Measurements from ENCODE around the gene CRISP1. TPM values are rescaled to one million over a fixed set of nuclear protein-coding genes. Genes with fewer than 3 reads are reported as not detected.

The CRISP1 gene
- polyA plus RNA-seq, 1 donor from 2014 or later = not detected

- no peaks in the 10 kb centered on the region for H3K9me3 ChIP-seq (ENCODE audit: low read length)
- no peaks in the 10 kb centered on the region for H3F3A ChIP-seq (ENCODE audit: insufficient read depth, low read length, poor library complexity, severe bottlenecking)
- no peak overlapping the region for H3K27ac ChIP-seq (ENCODE audit: low read length)
- H3K9me2 ChIP-seq (ENCODE audit: insufficient read depth, low read length) = no peaks in the 10 kb centered on the region
- no peak overlapping the region for H3K4me2 ChIP-seq (ENCODE audit: low read length)
- no peaks in the 10 kb centered on the region for H4K20me1 ChIP-seq (ENCODE audit: insufficient read depth)
- H3K79me2 ChIP-seq (replicated peaks; ENCODE audit: insufficient read depth, low read length) = no peaks in the 10 kb centered on the region
- no peaks in the 10 kb centered on the region for H3K27me3 ChIP-seq (ENCODE audit: insufficient read depth, low read depth, low read length)
- no peak overlapping the region for H3K9ac ChIP-seq (ENCODE audit: low read length)
- H2AFZ ChIP-seq (ENCODE audit: low read depth, low read length) = no peak overlapping the region
- TF ChIP-seq EP300 (conservative IDR thresholded peaks at IDR 0.05; ENCODE audit: poor library complexity, severe bottlenecking) = no peak
- no peak for TF ChIP-seq MXI1 (conservative IDR thresholded peaks at IDR 0.05; ENCODE audit: poor library complexity, severe bottlenecking)
- TF ChIP-seq CTCF (IDR thresholded peaks at IDR 0.05; ENCODE audit: poor library complexity, severe bottlenecking) = no peak
- TF ChIP-seq RAD21 (conservative IDR thresholded peaks at IDR 0.05) = no peak
- no peak for TF ChIP-seq EZH2 (IDR thresholded peaks at IDR 0.05; ENCODE audit: borderline replicate concordance, insufficient read depth, low read length, poor library complexity, severe bottlenecking)
- TF ChIP-seq SMC3 (conservative IDR thresholded peaks at IDR 0.05; ENCODE audit: poor library complexity) = no peak
- TF ChIP-seq POLR2AphosphoS5 (IDR thresholded peaks at IDR 0.05) = no peak
- no peak for TF ChIP-seq TAF1 (IDR thresholded peaks at IDR 0.05; ENCODE audit: low read depth)
- no peak for TF ChIP-seq REST (IDR thresholded peaks at IDR 0.05; ENCODE audit: borderline replicate concordance)
- no peaks in the 10 kb centered on the region for H3K36me3 ChIP-seq (ENCODE audit: insufficient read depth, low read length)
- H3K4me3 ChIP-seq (ENCODE audit: low read length) = no peak overlapping the region
Measured at GRCh38 chr6:49856282-49856681, 10.1 kb downstream of the CRISP1 start.

- Histone ChIP-seq H4K20me1 (ENCODE audit: insufficient read depth) (no peaks in the 10 kb centered on the region), H2AFZ (ENCODE audit: low read depth, low read length) (no peak overlapping the region), H3K9me2 (ENCODE audit: insufficient read depth, low read length) (no peaks in the 10 kb centered on the region), H3K9ac (ENCODE audit: low read length) (no peak overlapping the region), H3F3A (ENCODE audit: insufficient read depth, low read length, poor library complexity, severe bottlenecking) (no peaks in the 10 kb centered on the region), H3K4me3 (ENCODE audit: low read length) (no peak overlapping the region), H3K27me3 (ENCODE audit: insufficient read depth, low read depth, low read length) (no peaks in the 10 kb centered on the region), H3K79me2 (replicated peaks; ENCODE audit: insufficient read depth, low read length) (no peaks in the 10 kb centered on the region), H3K36me3 (ENCODE audit: insufficient read depth, low read length) (no peaks in the 10 kb centered on the region), H3K4me2 (ENCODE audit: low read length) (no peak overlapping the region), H3K27ac (ENCODE audit: low read length) (no peak overlapping the region), H3K9me3 (ENCODE audit: low read length) (no peaks in the 10 kb centered on the region)
- TF ChIP-seq REST (IDR thresholded peaks at IDR 0.05; ENCODE audit: borderline replicate concordance) (no peak), RAD21 (conservative IDR thresholded peaks at IDR 0.05) (no peak), EZH2 (IDR thresholded peaks at IDR 0.05; ENCODE audit: borderline replicate concordance, insufficient read depth, low read length, poor library complexity, severe bottlenecking) (no peak), TAF1 (IDR thresholded peaks at IDR 0.05; ENCODE audit: low read depth) (no peak), CTCF (IDR thresholded peaks at IDR 0.05; ENCODE audit: poor library complexity, severe bottlenecking) (no peak), EP300 (conservative IDR thresholded peaks at IDR 0.05; ENCODE audit: poor library complexity, severe bottlenecking) (no peak), POLR2AphosphoS5 (IDR thresholded peaks at IDR 0.05) (no peak), MXI1 (conservative IDR thresholded peaks at IDR 0.05; ENCODE audit: poor library complexity, severe bottlenecking) (no peak), SMC3 (conservative IDR thresholded peaks at IDR 0.05; ENCODE audit: poor library complexity) (no peak)
Measured at GRCh38 chr6:49855221-49855620, 11.1 kb downstream of the CRISP1 start.

All from neural cell (in vitro differentiated cells).